Measurements from ENCODE around the gene RTEL1.
A peak's percentile ranks its signal among the peaks of the same experiment; 100 is the strongest.
"Not testable (repeated sequence)": the region's sequence is repeated elsewhere in the genome, so short reads cannot be mapped to it uniquely, and the experiment has no call there.

The RTEL1 gene, protein sequence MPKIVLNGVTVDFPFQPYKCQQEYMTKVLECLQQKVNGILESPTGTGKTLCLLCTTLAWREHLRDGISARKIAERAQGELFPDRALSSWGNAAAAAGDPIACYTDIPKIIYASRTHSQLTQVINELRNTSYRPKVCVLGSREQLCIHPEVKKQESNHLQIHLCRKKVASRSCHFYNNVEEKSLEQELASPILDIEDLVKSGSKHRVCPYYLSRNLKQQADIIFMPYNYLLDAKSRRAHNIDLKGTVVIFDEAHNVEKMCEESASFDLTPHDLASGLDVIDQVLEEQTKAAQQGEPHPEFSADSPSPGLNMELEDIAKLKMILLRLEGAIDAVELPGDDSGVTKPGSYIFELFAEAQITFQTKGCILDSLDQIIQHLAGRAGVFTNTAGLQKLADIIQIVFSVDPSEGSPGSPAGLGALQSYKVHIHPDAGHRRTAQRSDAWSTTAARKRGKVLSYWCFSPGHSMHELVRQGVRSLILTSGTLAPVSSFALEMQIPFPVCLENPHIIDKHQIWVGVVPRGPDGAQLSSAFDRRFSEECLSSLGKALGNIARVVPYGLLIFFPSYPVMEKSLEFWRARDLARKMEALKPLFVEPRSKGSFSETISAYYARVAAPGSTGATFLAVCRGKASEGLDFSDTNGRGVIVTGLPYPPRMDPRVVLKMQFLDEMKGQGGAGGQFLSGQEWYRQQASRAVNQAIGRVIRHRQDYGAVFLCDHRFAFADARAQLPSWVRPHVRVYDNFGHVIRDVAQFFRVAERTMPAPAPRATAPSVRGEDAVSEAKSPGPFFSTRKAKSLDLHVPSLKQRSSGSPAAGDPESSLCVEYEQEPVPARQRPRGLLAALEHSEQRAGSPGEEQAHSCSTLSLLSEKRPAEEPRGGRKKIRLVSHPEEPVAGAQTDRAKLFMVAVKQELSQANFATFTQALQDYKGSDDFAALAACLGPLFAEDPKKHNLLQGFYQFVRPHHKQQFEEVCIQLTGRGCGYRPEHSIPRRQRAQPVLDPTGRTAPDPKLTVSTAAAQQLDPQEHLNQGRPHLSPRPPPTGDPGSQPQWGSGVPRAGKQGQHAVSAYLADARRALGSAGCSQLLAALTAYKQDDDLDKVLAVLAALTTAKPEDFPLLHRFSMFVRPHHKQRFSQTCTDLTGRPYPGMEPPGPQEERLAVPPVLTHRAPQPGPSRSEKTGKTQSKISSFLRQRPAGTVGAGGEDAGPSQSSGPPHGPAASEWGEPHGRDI (N-terminal part only)

DNA sequence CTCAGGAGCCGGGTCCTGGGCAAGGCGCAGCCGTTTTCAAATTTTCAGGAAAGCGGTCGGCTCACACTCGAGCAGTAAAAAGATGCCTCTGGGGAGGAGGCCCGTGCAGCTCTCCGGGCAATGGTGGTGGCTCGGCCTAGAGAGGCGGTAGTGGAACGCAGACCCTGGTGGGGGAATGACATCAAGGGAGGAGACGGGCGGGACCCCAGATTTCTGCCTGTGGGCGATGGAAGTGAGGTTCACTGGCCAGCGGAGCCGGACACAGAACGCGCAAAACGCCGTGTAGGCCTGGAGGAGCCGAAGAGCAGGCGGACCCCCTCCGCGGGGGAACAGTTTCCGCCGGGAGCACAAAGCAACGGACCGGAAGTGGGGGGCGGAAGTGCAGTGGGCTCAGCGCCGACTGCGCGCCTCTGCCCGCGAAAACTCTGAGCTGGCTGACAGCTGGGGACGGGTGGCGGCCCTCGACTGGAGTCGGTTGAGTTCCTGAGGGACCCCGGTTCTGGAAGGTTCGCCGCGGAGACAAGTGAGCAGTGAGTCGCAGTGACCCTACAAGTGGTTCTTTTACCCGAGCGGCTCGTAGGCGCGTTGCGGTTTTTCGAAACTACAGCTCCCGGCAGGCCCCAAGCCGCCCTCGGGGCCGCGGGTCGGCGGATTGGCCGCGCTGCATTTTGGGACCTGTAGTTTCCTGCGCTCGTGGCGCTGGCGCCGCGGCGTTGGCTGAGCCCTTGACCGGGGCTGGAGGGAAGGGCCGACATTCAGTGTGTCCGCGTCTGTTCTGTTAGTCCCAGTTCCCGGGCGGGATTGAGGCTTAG lies at the start of gene RTEL1:
Gene RTEL1, plus strand, starts transcription at position 376 of the 812 bp plus-strand sequence. CDS start 1,091 bp downstream, outside the sequence.
- peak; percentile 75 to 82 for DNase-seq (ENCODE audit: low read depth in 2 of 2)

DNA sequence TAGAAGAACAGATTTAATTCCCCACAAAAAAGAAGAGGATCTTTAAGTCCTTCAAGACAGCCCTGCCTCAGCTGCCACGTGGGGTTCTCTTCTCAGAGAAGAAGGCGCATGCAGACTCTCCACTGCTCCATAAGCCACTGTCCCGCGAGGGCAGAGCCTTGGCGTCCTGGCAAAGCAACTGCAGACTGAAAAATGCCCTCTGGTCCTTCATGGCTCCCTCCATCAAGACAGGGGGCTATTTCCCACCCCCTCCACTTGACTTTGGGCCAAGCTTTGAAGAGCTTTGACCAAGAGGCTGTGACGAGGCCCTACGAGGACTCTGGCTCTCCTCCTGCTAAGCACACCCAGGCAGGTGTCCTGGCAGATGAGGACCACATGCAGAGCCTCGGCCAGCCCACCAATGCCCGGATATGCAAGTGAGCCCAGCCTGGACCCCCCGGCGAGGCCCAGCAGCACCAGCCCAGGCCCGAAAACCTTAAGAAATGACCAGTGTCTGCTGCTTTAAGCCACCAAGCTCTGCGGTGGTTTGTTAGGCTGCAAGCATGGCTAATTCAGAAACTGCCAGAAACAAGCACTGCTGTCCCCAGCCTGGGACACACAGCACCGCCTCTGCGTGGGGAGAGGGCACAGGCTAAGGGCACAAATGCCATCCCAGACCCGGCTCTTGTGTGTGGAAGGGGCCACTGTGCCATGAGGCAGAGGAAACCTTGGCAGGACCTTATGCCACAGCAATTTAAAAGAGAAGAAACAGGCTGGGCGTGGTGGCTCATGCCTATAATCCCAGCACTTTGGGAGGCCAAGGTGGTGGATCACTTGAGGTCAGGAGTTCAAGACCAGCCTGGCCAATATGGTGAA lies 47.3 kb upstream of the RTEL1 start:
- no peak for DNase-seq (ENCODE audit: low read depth in 2 of 2)

DNA sequence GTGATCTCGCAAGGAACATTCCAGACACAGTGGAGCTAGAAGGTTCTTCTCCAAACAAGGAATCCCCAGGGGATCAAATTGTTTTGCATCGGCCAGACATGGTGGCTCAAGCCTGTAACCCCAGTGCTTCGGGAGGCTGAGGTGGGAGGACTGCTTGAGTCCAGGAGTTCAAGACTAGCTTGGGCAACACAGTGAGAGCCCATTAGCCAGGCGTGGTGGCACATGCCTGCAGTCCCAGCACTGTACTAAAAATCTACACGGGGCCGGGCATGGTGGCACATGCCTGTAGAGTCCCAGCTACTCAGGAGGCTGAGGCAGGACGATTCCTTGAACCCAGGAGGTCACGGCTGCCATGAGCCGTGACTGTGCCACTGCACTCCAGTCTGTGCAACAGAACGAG lies 46.5 kb upstream of the RTEL1 start:
- no peak for DNase-seq (ENCODE audit: low read depth in 2 of 2)

- DNase-seq (ENCODE audit: low read depth in 2 of 2): no peak
These were observed 45.7 kb upstream of the RTEL1 start for GRCh38 chr20:63612276-63612931.

GRCh38 chr20:63613863-63614594 lies 44.1 kb upstream of the RTEL1 start:
- DNase-seq (ENCODE audit: low read depth in 2 of 2): not testable (repeated sequence)

- no peak for DNase-seq (ENCODE audit: low read depth in 2 of 2)
These were observed 40.8 kb upstream of the RTEL1 start for GRCh38 chr20:63617092-63617875.

- DNase-seq (ENCODE audit: low read depth in 2 of 2): no peak
These were observed 40.2 kb upstream of the RTEL1 start for GRCh38 chr20:63617876-63618265.

DNA sequence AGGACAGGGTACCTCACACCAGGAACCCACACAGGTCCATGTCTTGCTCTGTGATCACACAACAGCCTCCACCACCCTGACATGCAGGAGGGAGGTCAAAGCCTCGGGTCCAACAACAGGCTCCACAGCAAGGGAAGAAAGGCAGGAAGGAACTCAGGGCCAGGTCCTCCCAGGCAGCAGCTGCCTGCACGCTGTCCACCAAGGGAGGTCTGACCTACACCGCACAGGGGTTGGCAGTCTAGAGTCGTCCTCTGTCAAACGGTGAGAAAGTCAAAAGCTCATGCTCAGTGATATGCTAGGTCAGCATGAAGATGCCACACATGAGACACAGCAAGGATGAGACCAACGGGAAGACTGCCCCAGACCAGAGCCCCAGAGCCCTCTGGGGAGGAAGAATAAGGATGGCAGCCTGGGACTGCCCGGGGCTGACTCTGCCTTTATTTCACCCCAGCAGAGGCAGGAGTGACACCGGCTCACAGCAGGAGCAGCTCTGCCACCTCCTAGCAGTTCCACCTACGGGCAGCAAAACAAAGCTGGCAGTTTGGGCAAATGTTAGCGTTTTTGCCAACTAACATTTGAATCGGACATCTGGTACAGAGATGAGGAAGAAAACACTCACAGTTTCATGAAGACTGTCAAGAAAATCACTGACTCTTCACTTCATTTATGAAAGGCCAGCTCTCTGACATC lies 39.7 kb upstream of the RTEL1 start:
- DNase-seq (ENCODE audit: low read depth in 2 of 2): no peak

- no peak for DNase-seq (ENCODE audit: low read depth in 2 of 2)
These were observed 39.0 kb upstream of the RTEL1 start for GRCh38 chr20:63619086-63619485.

GRCh38 chr20:63619505-63619904 lies 38.6 kb upstream of the RTEL1 start:
- no peak for DNase-seq (ENCODE audit: low read depth in 2 of 2)

- no peak for DNase-seq (ENCODE audit: low read depth in 2 of 2)
These were observed 37.1 kb upstream of the RTEL1 start for GRCh38 chr20:63620991-63621390.

DNA sequence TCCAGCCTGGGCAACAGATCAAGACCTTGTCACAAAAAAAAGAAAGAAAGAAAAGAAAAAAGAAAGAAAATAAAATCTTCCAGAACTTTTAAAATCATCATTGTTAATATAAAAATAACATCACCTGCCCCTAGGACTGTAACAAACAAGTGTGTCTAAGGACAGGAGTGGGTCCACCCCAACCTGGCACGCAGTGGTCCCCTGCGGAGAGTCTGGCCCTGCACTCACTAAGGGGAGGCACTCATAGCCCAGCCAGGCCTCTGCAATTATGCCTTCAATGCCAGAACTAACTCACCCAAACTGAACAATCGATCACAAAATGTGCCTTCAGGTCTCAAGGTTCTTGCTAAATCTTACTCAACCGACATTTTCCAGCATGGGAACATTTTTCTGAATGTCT lies 36.0 kb upstream of the RTEL1 start:
- no peak for DNase-seq (ENCODE audit: low read depth in 2 of 2)

DNA sequence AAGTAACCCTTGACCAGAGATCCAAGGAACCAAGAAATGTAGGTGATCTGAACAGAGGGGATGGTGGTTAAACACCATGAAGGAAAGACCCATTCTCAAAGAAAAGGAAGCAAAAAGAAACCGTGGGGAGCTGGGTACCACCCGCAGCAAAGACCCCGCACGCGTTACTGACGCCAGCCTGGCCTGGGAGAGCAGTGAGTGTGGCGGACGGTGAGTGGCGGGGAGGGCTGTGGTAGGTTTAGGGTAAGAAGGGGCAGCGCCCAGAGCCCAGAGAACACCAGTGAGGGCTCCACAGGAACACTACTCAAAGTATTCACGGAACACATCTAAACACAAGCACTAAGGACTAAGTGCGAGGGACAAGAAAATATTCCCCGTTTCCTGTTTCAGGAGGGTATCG lies 35.4 kb upstream of the RTEL1 start:
- no peak for DNase-seq (ENCODE audit: low read depth in 2 of 2)

- no peak for DNase-seq (ENCODE audit: low read depth in 2 of 2)
These were observed 33.6 kb upstream of the RTEL1 start for GRCh38 chr20:63624486-63624885.

- DNase-seq (ENCODE audit: low read depth in 2 of 2): no peak
These were observed 32.2 kb upstream of the RTEL1 start for GRCh38 chr20:63625771-63626423.

DNA sequence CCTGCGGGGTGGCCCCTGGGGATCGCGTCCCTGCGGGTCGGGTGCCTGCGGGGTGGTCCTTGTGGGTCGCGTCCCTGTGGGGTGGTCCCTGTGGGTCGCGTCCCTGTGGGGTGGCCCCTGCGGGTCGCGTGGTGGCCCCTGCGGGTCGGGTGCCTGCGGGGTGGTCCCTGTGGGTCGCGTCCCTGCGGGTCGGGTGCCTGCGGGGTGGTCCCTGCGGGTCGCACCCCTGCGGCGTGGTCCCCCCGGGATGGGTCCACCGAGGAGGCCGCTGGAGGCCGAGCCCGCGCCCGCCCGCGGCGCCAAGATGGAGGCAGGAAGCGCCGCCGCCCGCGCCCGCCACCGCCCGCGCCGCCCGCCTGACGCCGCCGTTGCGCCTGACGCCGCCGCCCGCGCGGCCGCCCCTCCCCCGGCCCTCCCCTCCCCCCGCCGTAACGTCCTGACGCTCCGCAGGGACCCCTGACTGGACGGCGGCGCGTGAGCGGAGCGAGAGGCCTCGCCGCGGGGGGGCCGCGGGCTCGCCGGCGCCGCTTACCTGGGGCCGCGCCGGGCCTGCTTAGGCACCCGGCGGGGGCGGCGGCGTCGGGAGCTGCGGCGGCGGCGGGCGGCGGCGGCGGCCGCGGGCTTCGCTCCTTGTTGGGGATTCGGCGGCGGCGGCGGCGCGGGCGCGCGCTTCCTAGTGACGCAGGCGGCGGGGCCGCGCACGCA lies 31.5 kb upstream of the RTEL1 start, which contains the start of gene GMEB2:
Gene GMEB2, minus strand, starts transcription at position 678 of the 705 bp plus-strand sequence. CDS start 7,704 bp downstream, outside the sequence.
- peak in 1 of 2 donors; percentile 46 for DNase-seq (ENCODE audit: low read depth in 2 of 2)

All from activated CD8-positive, alpha-beta memory T cell treated with anti-CD3 and anti-CD28 coated beads for 4 hours (primary cell).